BE2C (cell line): ENCODE results near the gene TGFBR3L.

ENCODE experiments used
- DNase-seq: peaks from one replicate; pipeline ENCODE4 v3.0.0-alpha.2; 2020
- H3K27me3 ChIP-seq: fragments of 250-450 bp; sonication (Bioruptor Pico); 2 replicates; pipeline ENCODE4 v1.5.1; 2020; ENCODE audit warnings: mild to moderate bottlenecking
- H3K36me3 ChIP-seq: fragments of 250-450 bp; sonication (Bioruptor Pico); 2 replicates; pipeline ENCODE4 v1.5.1; 2020; ENCODE audit warnings: mild to moderate bottlenecking
- H3K4me1 ChIP-seq: fragments of 250-450 bp; sonication (Bioruptor Pico); 2 replicates; pipeline ENCODE4 v1.5.1; 2020
- H3K4me3 ChIP-seq: 2 replicates; pipeline ENCODE4 v1.5.1; 2011; ENCODE audit warnings: low read depth, low read length
- H3K9me3 ChIP-seq: fragments of 250-450 bp; sonication (Bioruptor Pico); 2 replicates; pipeline ENCODE4 v1.5.1; 2020
- TF ChIP-seq, protein P1 (sequence below): IDR thresholded peaks from 2 replicates; pipeline ENCODE4 v1.5.1; 2012; ENCODE audit warnings: mild to moderate bottlenecking, low read depth, low read length

TGFBR3L gene

DNA sequence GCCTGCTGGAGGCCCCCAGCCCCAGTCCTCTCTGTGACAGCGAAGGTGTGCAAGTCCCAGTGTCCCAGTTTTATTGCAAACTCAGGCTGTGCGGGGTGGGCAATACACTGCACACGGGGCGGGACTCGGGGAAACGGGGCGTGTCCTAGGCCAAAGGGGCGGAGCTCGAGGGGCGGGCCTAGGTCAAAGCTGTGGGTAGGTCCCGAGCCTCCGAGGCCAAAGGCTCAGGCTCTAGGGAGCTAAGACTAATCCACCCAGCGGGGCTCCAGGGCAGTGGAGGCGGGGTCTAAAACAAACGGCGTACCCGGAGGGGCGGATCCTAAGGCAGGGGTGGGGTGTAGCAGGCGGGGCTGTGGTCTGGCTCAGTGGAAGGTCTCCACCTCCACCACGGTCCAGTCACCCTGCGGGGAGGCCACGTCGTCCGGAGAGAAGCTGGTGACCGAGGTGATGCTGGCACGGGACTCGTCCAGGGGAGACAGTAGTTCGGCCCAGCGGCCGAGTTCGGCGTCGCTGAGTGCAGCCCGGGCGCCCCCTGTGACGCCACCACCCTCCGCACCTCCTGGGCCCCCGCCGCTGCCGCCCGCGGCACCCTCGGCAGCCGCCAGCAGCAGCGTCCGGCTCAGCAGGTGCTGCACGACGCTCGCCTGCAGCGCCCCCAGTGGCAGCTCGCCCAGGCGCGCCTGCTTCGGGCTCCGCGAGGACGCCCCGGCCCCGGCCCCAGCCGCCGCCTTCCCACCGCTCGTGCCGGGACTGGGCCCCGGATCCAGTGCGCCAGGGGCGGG is 45.8 kb upstream of the TGFBR3L start:
- H3K4me1 ChIP-seq = peaks cover 3% of the 10 kb centered on the region; the same call in 1 of the 2 replicates
- DNase-seq = no peak
- H3K4me3 ChIP-seq = no peak overlapping the region

GRCh38 chr19:7869453-7869909 is 45.1 kb upstream of the TGFBR3L start:
- Histone ChIP-seq H3K4me3 (no peak overlapping the region), H3K27me3 (peaks cover 10% of the 10 kb centered on the region), H3K36me3 (no peaks in the 10 kb centered on the region), H3K9me3 (no peaks in the 10 kb centered on the region), H3K4me1 (peaks cover 3% of the 10 kb centered on the region; the same call in 1 of the 2 replicates)
- DNase-seq = no peak
- TF ChIP-seq, protein P1, sequence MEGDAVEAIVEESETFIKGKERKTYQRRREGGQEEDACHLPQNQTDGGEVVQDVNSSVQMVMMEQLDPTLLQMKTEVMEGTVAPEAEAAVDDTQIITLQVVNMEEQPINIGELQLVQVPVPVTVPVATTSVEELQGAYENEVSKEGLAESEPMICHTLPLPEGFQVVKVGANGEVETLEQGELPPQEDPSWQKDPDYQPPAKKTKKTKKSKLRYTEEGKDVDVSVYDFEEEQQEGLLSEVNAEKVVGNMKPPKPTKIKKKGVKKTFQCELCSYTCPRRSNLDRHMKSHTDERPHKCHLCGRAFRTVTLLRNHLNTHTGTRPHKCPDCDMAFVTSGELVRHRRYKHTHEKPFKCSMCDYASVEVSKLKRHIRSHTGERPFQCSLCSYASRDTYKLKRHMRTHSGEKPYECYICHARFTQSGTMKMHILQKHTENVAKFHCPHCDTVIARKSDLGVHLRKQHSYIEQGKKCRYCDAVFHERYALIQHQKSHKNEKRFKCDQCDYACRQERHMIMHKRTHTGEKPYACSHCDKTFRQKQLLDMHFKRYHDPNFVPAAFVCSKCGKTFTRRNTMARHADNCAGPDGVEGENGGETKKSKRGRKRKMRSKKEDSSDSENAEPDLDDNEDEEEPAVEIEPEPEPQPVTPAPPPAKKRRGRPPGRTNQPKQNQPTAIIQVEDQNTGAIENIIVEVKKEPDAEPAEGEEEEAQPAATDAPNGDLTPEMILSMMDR = no peak

More for the DNA sequence above, 45.8 kb upstream of the TGFBR3L start:
- Histone ChIP-seq H3K9me3 (no peaks in the 10 kb centered on the region), H3K36me3 (no peaks in the 10 kb centered on the region), H3K27me3 (peaks cover 4% of the 10 kb centered on the region)
- TF ChIP-seq, protein P1 = no peak

DNA sequence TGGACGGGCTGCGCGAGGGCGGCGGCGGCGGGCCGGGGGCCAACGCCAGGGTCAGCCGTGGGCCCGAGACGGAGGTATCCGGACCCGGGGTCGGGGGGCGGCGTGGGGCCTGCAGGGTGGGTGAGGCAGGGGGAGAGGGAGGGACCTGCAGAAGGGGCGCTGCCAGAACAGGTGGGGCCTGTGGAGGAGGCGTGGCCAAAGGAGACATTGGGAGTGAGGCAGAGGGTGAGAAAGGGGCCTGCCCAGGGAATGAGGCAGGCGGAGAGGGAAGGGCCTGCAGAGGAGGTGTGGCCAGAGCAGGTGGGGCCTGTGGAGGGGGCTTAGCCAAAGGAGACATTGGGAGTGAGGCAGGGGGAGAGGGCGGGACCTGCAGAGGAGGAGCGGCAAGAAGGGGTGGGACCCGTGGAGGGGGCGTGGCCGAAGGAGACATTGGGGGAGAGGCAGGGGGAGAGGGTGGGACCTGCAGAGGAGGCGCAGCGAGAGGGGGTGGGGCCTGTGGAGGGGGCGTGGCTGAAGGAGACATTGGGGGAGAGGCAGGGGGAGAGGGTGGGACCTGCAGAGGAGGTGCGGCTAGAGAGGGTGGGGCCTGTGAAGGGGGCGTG is 44.6 kb upstream of the TGFBR3L start:
- H3K4me3 ChIP-seq = no peak overlapping the region
- peak; percentile 76 for DNase-seq
- no peaks in the 10 kb centered on the region for H3K36me3 ChIP-seq
- H3K27me3 ChIP-seq = peaks cover 11% of the 10 kb centered on the region
- TF ChIP-seq, protein P1 = no peak
- no peaks in the 10 kb centered on the region for H3K9me3 ChIP-seq
- H3K4me1 ChIP-seq = peaks cover 3% of the 10 kb centered on the region; the same call in 1 of the 2 replicates

GRCh38 chr19:7870571-7871436 is 43.8 kb upstream of the TGFBR3L start:
- peaks cover 11% of the 10 kb centered on the region for H3K27me3 ChIP-seq
- H3K4me1 ChIP-seq = peaks cover 3% of the 10 kb centered on the region; the same call in 1 of the 2 replicates
- no peaks in the 10 kb centered on the region for H3K36me3 ChIP-seq
- no peak overlapping the region; the same call in 1 of the 2 replicates for H3K4me3 ChIP-seq
- H3K9me3 ChIP-seq = no peaks in the 10 kb centered on the region
- peak; percentile 81 for DNase-seq
- TF ChIP-seq, protein P1 = no peak

- TF ChIP-seq, protein P1 = no peak
Measured at GRCh38 chr19:7871437-7872305, 43.0 kb upstream of the TGFBR3L start.

More at GRCh38 chr19:7871437-7872305, 43.0 kb upstream of the TGFBR3L start:
- Histone ChIP-seq H3K27me3 (peaks cover 11% of the 10 kb centered on the region), H3K36me3 (no peaks in the 10 kb centered on the region), H3K4me3 (peak overlapping the region; percentile 52), H3K4me1 (peaks cover 3% of the 10 kb centered on the region; the same call in 1 of the 2 replicates), H3K9me3 (no peaks in the 10 kb centered on the region)
- DNase-seq = peak; percentile 98
